ENCODE measurements around the gene PCCA.

- TF ChIP-seq CTCF (IDR thresholded peaks at IDR 0.05), result no peak
- no peak for TF ChIP-seq POLR2A (IDR thresholded peaks at IDR 0.05)
These were observed 300.7 kb downstream of the PCCA start for GRCh38 chr13:100389617-100390016.

Measured in vagina (tissue), 2 donors.